NCI-H748 (cell line): ENCODE data around the gene SUSD5.
"Not testable (repeated sequence)": the region's sequence is repeated elsewhere in the genome, so short reads cannot be mapped to it uniquely, and the experiment has no call there.

Experiments used
- DNase-seq: peaks from one replicate; lab custom pipeline; 2025; ENCODE audit not compliant: unreplicated experiment; lab: John Stamatoyannopoulos, UW

SUSD5 gene

GRCh38 chr3:33196538-33196937 is 22.1 kb downstream of the SUSD5 start:
- no peak for DNase-seq

DNA sequence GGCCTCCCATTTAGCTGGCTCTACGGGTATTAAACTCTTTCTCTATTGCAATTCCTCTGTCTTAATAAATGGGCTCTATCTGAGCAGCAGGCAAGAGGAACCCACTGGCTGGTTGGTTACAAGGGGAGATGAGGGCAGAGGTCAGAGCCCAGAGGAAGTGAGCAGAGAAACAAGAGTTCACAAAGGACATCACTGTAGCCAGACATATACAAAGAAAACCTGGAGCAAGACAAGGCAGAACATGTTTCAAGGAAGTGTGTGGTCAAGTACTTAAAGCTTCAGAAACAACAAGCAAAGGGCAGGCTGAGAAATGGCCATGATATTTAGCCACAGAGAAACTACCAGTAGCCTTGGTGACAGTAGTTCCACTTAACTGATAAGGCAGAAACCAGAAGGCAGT is 24.3 kb downstream of the SUSD5 start:
- DNase-seq: no peak

DNA sequence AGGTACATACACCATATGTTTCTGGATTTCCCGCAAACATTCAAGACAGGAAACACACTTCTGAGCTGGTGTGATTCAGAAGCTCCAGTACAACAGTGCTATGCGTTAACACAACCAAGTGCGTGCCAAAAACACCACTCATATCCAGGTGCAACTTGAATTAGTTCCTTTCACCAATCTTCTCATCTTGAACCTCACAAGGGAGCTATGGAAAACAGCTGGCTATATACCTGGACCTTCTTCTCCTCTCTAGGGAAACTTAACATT is 31.3 kb downstream of the SUSD5 start:
- no peak for DNase-seq

DNA sequence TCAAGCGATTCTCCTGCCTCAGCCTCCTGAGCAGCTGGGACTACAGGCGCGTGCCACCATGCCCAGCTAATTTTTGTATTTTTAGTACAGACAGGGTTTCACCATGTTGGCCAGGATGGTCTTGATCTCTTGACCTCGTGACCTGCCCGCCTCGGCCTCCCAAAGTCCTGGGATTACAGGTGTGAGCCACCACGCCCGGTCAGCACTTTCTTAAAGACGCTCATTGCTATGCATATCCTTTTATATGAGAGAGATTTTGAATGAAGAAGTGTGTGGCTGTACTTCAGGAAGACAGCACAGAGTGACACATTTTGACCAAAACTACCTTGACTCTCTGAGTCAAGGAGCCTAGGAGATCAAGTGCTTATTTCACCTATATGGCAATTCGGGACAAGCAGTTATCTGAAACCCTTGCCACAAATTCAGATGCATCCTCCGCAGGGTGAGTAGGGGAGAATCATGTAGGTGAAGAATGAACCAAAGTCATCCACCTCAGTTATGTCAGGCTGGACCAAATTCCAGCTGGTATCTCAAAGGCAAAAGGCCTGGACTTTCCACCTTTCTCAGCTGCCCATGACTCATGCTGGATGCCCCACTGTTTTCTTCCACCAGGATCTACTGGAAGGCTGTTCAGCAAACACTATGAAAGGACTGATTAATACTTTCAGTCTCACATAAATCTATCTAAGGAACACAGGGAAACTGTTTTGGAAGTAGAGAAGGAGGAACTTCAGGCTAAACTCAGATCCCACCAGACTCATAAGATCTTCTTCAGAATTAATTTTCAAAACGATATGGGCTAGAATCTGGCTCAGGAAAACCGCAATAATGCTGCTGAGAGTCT is 31.9 kb downstream of the SUSD5 start:
- no peak for DNase-seq

DNA sequence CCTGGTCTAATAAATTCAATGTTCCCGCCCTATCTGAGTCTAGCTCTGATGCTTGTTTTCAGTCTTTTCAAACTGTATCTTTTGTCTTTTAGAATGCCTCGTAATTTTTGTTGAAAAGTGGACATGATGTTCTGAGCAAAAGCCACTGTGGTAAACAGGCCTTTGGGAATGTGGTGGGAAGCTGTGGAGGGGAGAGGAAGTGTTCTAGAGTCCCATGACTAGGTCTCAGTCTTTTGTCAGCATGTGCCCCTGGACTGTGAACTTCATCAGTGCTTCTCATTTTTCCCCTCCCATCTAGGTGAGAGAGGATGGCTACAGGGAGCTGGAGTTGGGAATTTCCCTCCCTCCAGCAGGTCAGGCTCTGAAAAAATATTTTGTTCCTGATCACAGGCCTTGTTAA is 33.7 kb downstream of the SUSD5 start:
- DNase-seq: no peak

- not testable (repeated sequence) for DNase-seq
These were observed 37.0 kb downstream of the SUSD5 start for GRCh38 chr3:33181641-33182040.

- no peak for DNase-seq
These were observed 37.4 kb downstream of the SUSD5 start for GRCh38 chr3:33181229-33181628.

DNA sequence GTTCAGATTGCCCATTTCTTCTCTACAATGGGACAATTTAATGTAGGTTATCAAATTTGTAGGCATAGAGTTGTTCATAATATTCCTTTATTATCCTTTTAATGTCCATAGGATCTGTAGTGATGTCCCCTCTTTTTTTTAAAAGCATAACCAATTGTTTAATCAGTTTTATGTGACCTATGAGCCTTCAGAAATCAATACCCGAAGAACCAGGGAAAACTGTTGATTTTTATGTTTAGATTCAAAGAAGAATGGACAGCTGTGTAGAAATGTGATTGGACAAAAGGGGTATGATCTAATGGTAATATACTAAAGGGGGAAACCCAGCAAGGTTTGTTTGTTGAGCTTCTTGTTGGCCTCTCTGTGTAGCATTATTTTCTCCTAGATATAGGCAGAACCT is 39.5 kb downstream of the SUSD5 start:
- DNase-seq: no peak

DNA sequence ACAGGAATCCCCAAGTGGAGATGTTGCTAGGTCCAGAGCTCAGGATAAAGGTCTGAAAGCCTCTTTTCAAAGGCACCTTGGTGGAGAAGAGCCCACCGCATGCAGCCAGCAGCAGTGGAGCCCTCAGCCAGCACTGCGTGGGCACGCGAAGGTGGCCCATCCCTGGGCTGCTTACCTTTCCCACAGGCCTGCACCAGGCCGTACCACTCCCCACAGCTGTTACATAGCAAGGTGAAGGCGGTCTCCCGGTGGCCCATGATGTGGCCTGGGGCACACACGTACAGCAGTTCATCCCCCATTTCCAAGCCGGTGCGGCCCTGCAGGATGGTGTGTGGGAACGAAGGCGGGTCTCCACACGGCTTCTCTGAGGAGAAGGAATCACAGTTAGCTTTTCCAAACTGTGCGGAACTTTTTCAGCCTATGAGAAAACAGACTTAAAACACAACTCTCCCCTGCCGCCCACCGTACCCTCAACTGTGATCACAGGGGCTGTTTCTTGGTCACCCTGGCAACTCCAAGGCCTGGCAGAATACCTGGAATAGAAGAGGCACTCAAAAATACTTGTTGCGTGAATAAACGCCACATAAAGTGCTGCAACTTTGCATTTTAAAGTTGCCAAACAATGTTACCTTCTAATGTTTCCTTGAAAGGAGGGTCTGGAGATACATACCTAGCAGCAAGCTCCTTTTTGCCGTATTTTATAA is 43.7 kb downstream of the SUSD5 start:
- DNase-seq: no peak

DNA sequence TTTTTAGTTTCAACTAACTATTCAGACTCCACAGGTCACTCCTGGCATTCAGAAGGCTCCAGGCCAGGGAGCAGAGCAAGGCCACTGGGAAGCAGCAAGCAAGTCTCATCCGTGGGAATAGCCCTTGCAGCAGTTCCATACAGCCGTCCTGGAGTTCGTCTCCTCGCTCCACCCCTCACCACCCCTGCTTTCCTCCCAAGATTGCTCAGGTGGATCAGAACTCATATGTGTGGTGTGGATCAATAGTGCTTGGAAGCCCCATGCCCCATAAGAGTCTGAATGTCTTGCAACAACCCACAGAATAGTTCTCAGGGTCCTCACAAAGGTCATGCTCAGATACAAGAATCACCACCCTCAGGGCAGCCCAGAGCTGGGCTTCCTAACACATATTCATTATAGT is 44.5 kb downstream of the SUSD5 start:
- DNase-seq: no peak

DNA sequence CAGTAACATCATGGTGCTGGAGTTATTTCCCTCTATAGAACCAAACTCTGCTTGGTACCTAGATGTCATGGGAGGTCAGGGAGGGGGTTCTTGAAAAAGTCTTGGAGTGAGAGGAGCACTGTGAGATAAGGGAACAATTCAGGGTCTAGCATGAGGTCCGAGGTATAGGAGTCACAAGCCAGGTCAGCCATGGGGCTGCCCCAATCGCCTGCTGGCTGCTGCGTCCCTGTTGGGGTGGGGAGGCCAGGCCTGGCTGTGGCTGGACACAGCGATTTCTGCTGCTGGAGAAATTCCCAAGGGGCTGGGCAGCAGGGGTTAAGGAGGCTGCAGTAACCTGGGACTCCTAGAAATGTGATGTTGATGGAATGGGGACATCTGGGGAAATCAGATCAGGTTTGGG is 44.9 kb downstream of the SUSD5 start:
- DNase-seq: no peak

DNA sequence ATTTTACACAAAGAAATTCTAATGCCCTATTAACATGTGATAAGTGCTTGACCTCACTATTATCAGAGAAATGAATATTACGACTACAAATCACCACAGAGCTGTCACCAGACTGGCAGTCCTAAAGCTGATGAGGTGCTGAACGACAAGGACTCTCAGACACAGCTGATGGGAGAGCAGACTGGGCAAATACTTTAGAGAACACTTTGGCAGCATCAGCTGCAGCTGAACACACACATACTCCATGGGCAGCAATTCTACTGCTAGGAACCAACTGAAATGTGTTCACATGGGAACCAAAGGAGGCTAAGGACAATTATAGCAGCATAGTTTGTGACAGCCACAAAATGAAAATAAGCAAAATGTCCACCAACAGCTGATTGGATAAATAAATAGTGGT is 45.5 kb downstream of the SUSD5 start:
- DNase-seq: peak; percentile 27

GRCh38 chr3:33171580-33171979 is 47.0 kb downstream of the SUSD5 start:
- no peak for DNase-seq

DNA sequence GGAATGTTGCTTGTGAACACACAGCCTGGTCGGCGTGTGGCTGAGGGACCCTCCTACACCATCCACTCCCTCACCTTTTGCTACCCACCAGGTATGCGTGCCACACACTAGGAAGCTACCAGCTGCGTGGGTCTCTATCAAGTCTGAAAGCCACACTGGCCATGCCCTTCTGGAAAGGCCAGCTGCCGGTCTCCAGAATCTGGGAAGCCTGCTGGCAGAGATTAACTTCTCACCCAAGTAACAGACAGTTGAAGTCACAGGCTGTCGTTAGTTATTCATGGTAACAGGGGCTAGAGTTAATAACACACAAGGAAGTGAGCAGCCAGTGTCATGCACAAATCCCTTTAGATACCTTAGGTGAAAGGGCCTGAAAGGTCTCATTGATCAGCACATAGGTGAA is 48.1 kb downstream of the SUSD5 start:
- no peak for DNase-seq

DNA sequence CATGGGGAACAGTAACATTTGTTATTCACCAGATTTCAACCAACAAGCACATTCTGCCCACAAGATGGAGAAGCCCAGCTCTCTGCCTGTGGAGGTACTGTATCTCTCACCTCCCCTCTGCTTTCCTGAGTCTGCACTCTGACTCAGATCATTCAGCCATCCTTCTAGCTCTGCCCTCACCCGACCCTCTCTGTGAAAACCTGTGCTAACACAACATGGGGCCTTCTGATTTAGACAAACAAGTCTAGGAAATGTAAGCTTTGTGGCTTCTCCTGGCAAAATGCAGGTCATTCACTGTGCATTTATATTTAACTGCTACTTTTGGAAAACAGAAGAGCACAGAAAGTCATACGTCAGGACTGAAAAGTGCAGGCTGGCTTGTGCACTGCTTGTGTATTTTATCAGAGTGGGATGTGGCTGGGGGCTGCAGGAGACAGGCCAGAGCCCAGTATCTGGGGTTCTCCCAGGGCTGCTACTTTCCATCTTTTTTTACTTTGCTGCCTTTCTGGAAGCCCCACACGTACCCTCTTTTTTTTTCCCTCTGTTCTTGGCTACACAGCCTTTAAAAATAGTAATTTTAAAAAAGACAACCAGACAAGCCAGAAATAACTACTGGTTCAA is 50.8 kb downstream of the SUSD5 start:
- no peak for DNase-seq

DNA sequence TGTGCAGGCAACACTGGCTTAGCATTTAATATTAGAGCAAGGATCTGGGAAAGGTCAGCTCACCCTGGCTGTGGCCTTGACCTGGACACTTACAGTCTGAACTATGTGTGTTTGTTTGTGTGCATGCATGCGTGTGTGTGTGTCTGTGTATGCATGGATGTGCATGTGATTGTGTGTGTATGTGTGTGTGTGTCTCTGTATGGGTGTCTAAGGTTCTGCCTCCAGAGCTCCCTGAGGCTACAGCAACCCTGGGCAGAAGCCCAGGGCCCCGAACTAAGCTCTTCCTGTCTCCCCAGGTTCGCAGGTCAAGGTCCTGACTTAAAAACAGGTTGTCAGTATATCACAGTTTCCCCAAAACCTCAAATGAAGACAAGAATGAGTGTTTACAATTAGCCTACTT is 51.3 kb downstream of the SUSD5 start:
- no peak for DNase-seq

DNA sequence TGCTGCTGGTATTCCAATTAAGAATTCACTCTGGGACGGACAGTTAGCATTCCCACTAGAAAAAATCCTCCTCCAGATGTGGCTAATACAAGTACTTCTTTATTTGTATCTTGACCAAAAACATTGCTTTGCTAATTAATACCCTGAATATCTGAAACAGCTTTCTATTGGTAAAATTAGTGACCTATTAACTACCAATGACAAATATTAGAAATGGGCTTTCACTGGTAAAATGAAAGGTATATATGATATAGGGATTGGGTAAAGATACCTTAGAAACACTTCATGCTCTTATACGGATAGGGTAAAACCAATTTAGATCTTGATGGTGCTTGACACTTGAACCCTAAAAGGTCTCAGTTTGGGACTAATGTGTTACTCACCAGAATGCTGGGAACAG is 52.5 kb downstream of the SUSD5 start:
- no peak for DNase-seq

DNA sequence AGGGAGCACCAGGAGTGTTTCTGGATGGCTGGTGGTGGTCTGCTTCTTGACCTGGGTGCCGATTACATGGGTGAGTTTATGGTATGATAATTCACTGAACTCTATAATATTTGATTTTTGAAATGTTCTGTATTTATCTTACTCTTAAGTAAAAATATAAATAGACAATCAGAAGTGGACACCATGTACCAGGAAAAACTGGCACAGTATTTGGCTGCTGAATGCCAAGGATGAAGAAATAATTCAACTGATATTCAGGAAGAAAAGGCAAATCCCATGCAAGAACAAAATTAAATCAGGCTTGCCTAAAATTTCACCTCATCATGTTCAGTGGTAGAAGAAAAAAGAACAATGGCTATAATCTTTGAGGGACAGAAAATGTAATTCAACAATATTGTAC is 53.2 kb downstream of the SUSD5 start:
- DNase-seq: no peak

- not testable (repeated sequence) for DNase-seq
These were observed 56.0 kb downstream of the SUSD5 start for GRCh38 chr3:33162621-33163020.

GRCh38 chr3:33159981-33160380 is 58.6 kb downstream of the SUSD5 start:
- DNase-seq: no peak

DNA sequence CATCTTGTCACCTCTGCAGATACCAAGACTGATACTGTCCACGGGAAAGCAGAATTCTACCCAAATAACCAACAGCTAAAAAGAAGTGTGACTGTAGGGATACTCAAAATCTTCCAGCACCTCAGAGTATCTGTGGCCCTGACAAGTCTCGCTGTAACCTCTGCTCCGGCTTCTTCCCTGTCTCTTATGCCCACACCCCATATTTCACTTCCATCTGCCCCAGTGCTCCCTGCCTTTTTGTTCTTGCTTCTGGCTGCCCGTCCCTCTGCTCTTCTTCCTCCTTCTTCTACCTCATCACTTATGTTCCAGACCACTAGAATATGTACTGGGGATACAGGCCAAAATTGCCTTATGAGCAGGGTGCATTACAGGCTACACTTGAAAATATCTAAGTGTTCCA is 59.4 kb downstream of the SUSD5 start:
- DNase-seq: no peak

- no peak for DNase-seq
These were observed 63.3 kb downstream of the SUSD5 start for GRCh38 chr3:33155301-33155700.
